A549 treated with AZD2906 at 1 μM for 4 hours (cell line): ENCODE data around the gene MMP24OS. TPM values are rescaled to one million over a fixed set of nuclear protein-coding genes. Genes with fewer than 3 reads are reported as not detected.

Experiments
- total RNA-seq: library from RNA; stranded (reverse); fragments of 200-300 nt; extraction: Qiagen RNA extraction; gene quantifications from 5 replicates; pipeline ENCODE4 v1.2.3, GENCODE V29; 2022

Gene MMP24OS
- 54.4 to 97.8 TPM (median 90.2 TPM) in 5 replicates for total RNA-seq

DNA sequence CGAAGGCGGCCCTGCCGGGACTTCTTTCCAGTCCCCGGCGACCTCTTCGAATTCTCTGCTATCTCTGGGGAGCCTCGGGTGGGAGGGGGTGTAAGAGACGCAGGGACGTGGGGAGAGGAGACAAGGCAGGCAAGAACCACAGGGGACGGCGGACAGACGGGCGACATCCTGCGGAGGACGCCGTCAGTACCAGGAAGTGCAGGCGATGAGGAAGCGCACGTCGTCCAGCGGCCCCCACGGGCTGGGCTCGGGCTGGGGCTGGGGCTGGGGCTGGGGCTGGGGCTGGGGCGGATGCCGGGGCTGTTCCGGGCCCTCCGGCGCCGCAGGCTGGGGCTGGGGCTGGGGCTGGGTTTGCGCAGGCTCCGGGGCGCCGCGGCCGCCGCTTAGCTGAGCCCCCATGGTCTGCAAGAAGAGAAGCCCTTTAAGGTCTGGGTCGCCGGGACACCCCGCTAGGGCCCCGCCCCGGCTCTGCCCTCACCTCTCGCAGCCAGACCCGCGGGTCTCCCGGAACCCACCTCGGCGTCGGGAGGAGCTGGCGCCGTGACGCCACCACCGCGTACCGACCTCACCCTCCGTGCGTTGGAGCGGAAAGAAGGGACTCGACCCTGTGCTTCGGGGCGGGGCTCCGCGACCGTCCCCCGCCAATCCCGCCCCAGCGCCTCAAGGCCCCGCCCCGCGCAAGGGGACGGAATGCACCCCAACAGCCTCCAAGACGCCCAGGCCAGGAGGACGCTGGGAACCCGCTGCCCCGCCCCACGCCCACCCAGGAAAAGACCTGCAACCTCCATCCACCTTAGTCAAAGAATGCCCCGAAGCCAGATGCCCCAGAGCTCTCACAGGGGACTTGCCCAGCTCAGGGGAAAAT is at the start of gene MMP24OS:
TSS of gene MMP24OS (minus strand) at position 592 of the 865 bp plus-strand sequence. CDS start at position 399, 193 bp downstream.

GRCh38 chr20:35291654-35292503 is 14.0 kb upstream of the MMP24OS start, which contains the start of gene FAM83C:
Gene FAM83C, minus strand, starts transcription at chr20:35292425. Its CDS starts 121 bp downstream, at chr20:35292304.

DNA sequence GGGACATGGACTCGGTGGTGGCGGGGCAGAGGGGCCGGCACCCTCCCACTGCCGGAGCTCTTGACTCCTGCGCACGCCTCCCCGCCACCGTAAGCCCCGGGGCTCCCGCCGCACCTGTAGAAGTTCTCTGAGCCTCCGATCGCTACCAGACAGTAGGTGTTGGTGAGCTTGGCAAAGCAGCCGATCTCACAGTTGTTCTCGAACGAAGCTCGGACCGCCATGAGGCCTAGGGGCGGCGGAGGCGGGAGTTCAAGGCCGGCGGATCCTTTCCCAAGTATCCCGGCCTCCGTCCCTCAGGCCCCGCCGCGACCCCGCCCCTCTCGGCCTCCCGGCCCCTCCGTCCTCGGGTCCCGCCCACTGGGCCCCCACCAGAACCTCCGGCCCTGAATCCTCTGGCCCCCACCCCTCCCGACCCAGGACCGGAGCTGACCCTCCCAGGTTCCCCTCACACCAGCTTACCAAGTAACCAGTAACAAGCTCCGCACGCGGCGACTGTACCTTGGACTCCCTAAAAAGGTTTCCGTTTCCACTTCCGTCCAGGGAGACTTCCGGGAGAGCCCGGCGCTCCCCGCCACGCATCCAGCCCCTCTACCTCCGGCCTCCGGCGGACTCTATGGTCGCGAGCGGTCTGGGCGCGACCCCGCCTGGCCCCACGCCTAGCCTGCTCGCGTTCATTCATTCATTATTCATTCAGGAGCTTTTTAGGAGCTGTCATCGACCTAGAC is 6.5 kb upstream of the MMP24OS start, which contains the start of gene EIF6:
TSS of gene EIF6 (minus strand) at position 506 of the 725 bp plus-strand sequence. CDS start at position 221, 285 bp downstream.

Other genes with a start within 250 kb of the MMP24OS start
- gene TRPC4AP, start 185.3 kb downstream of the MMP24OS start, total RNA-seq, result 57.7 to 64.2 TPM (median 61.5 TPM) in 5 replicates
- 49.9 to 56.4 TPM (median 55.7 TPM) in 5 replicates for gene EDEM2, start 130.8 kb downstream of the MMP24OS start, total RNA-seq
- 104 to 150 TPM (median 140 TPM) in 5 replicates for gene PROCR, start 106.0 kb downstream of the MMP24OS start, total RNA-seq
- 26.7 to 31.9 TPM (median 30.4 TPM) in 5 replicates for gene MMP24, start 51.4 kb downstream of the MMP24OS start, total RNA-seq
- 396 to 456 TPM (median 432 TPM) in 5 replicates for gene EIF6, start 6.7 kb upstream of the MMP24OS start, total RNA-seq
- 0.11 to 0.20 TPM (median 0.15 TPM) in 5 replicates for gene FAM83C, start 14.3 kb upstream of the MMP24OS start, total RNA-seq
- gene UQCC1, start 133.9 kb upstream of the MMP24OS start, total RNA-seq, result 27.7 to 35.5 TPM (median 28.5 TPM) in 5 replicates
- not detected in 5 replicates for gene GDF5, start 160.1 kb upstream of the MMP24OS start, total RNA-seq
- 22.7 to 30.3 TPM (median 24.9 TPM) in 5 replicates for gene CEP250, start 177.5 kb upstream of the MMP24OS start, total RNA-seq